ENCODE data around the gene FBXL17. TPM values are rescaled to one million over a fixed set of nuclear protein-coding genes. Genes with fewer than 3 reads are reported as not detected.
A peak's percentile ranks its signal among the peaks of the same experiment; 100 is the strongest.

FBXL17 gene
- polyA plus RNA-seq, 2 of the 4 experiments (the other 2 are of a cell fraction): 8.7 to 9.1 TPM

- no peak for FAIRE-seq
- 81% methylated on average over 9 of the region's 9 CpGs for WGBS (ENCODE audit: missing lambda C conversion rate)
- H3K9me3 ChIP-seq: no peaks in the 10 kb centered on the region
- TF ChIP-seq CTCF (IDR thresholded peaks at IDR 0.05): no peak
- TF ChIP-seq CHD2 (IDR thresholded peaks at IDR 0.05; ENCODE audit: low read length, partially characterized antibody): no peak
- no peak for TF ChIP-seq GATA3 (IDR thresholded peaks at IDR 0.05; ENCODE audit: borderline replicate concordance)
- TF ChIP-seq FOSL2 (IDR thresholded peaks at IDR 0.05): no peak
- TF ChIP-seq FOSL2 (CRISPR knock-in tag; IDR thresholded peaks at IDR 0.05): no peak
- no peak for TF ChIP-seq POLR2A (IDR thresholded peaks at IDR 0.05; ENCODE audit: low read length)
- no peak for TF ChIP-seq MYC (IDR thresholded peaks at IDR 0.05; ENCODE audit: borderline replicate concordance, low read length)
- no peak for TF ChIP-seq HDAC2 (IDR thresholded peaks at IDR 0.05)
- TF ChIP-seq RNF2 (IDR thresholded peaks at IDR 0.05; ENCODE audit: borderline replicate concordance, low read depth): no peak
- TF ChIP-seq SMC3 (IDR thresholded peaks at IDR 0.05): no peak
- TF ChIP-seq ELK1 (IDR thresholded peaks at IDR 0.05; ENCODE audit: low read depth, low read length): no peak
- no peak for TF ChIP-seq FOSB (CRISPR knock-in tag; IDR thresholded peaks at IDR 0.05)
- TF ChIP-seq EHF (CRISPR knock-in tag; IDR thresholded peaks at IDR 0.05): no peak
- TF ChIP-seq TP53 (CRISPR knock-in tag; IDR thresholded peaks at IDR 0.05): no peak
- TF ChIP-seq ATOH8 (CRISPR knock-in tag; IDR thresholded peaks at IDR 0.05; ENCODE audit: low read depth): no peak
- 0 out of 6 replicates have a peak, but pooled peaks of 1 of the 2 experiments have one; percentile 30 for ATAC-seq
- no peak overlapping the region for H3K27ac ChIP-seq
- no peak overlapping the region for H3K4me3 ChIP-seq
- ChIA-PET CTCF (no interaction called here), POLR2A (no interaction called here)
- 0 out of 3 replicates have a peak, but pooled peaks cover 6% of the 10 kb centered on the region for H3K4me1 ChIP-seq
- H3K4me2 ChIP-seq: no peak overlapping the region
- peak in 1 of 2 experiments; percentile 1 for DNase-seq (ENCODE audit: low read depth in 1 of 2, low spot score in 1 of 2)
Observed at GRCh38 chr5:107875833-107876232, 506.1 kb downstream of the FBXL17 start.

GRCh38 chr5:107874795-107875194 lies 507.1 kb downstream of the FBXL17 start:
- DNase-seq (ENCODE audit: low read depth in 1 of 2, low spot score in 1 of 2) (no peak), ATAC-seq (no peak), FAIRE-seq (no peak)
- H3K4me3 ChIP-seq: no peak overlapping the region
- TF ChIP-seq EHMT2 (IDR thresholded peaks at IDR 0.05; ENCODE audit: low read depth): no peak
- peak; percentile 32 for TF ChIP-seq MAFK (IDR thresholded peaks at IDR 0.05; ENCODE audit: partially characterized antibody)
- no peaks in the 10 kb centered on the region for H3K9me3 ChIP-seq
- no peak overlapping the region for H3K4me2 ChIP-seq
- H3K4me1 ChIP-seq: peaks cover 12% of the 10 kb centered on the region
- POLR2A ChIA-PET: no interaction called here
- no peak overlapping the region for H3K27ac ChIP-seq
- CTCF ChIA-PET: no interaction called here

- FAIRE-seq: no peak
- 31% methylated on average over 2 of the region's 2 CpGs for WGBS (ENCODE audit: missing lambda C conversion rate)
- POLR2A ChIA-PET: no interaction called here
- no peak for TF ChIP-seq FOXS1 (CRISPR knock-in tag; IDR thresholded peaks at IDR 0.05)
- TF ChIP-seq REST (IDR thresholded peaks at IDR 0.05): no peak
- TF ChIP-seq CEBPB (IDR thresholded peaks at IDR 0.05): no peak
- TF ChIP-seq EP300 (IDR thresholded peaks at IDR 0.05): no peak
- TF ChIP-seq NFE2L2 (conservative IDR thresholded peaks at IDR 0.05; ENCODE audit: low read length): no peak
- TF ChIP-seq ESRRA (IDR thresholded peaks at IDR 0.05; ENCODE audit: borderline replicate concordance, low read length): no peak
- TF ChIP-seq ZSCAN20 (CRISPR knock-in tag; IDR thresholded peaks at IDR 0.05): no peak
- TF ChIP-seq NPAS2 (CRISPR knock-in tag; IDR thresholded peaks at IDR 0.05; ENCODE audit: borderline replicate concordance): no peak
- TF ChIP-seq HMGXB4 (CRISPR knock-in tag; IDR thresholded peaks at IDR 0.05; ENCODE audit: borderline replicate concordance): no peak
- no peak for TF ChIP-seq KDM5A (IDR thresholded peaks at IDR 0.05)
- TF ChIP-seq RCOR1 (IDR thresholded peaks at IDR 0.05; ENCODE audit: low read depth, low read length): no peak
- TF ChIP-seq KDM1A (IDR thresholded peaks at IDR 0.05; ENCODE audit: low read depth): no peak
Observed at GRCh38 chr5:107873877-107874276, 508.0 kb downstream of the FBXL17 start.

More at GRCh38 chr5:107873877-107874276, 508.0 kb downstream of the FBXL17 start:
- CTCF ChIA-PET: interaction anchor here (0.6 kb wide), 1 partner anchor 116 kb away, joined by 5 read pairs; no protein-coding TSS in a partner anchor
- H3K27ac ChIP-seq: no peak overlapping the region
- peaks cover 21% of the 10 kb centered on the region for H3K4me1 ChIP-seq
- no peaks in the 10 kb centered on the region for H3K9me3 ChIP-seq
- no peak overlapping the region for H3K4me3 ChIP-seq
- no peak for ATAC-seq
- no peak for DNase-seq (ENCODE audit: low read depth in 1 of 2, low spot score in 1 of 2)
- H3K4me2 ChIP-seq: no peak overlapping the region

All from A549 (cell line).